ENCODE data around the gene CDH13.
A peak's percentile ranks its signal among the peaks of the same experiment; 100 is the strongest.

CDH13 gene

DNA sequence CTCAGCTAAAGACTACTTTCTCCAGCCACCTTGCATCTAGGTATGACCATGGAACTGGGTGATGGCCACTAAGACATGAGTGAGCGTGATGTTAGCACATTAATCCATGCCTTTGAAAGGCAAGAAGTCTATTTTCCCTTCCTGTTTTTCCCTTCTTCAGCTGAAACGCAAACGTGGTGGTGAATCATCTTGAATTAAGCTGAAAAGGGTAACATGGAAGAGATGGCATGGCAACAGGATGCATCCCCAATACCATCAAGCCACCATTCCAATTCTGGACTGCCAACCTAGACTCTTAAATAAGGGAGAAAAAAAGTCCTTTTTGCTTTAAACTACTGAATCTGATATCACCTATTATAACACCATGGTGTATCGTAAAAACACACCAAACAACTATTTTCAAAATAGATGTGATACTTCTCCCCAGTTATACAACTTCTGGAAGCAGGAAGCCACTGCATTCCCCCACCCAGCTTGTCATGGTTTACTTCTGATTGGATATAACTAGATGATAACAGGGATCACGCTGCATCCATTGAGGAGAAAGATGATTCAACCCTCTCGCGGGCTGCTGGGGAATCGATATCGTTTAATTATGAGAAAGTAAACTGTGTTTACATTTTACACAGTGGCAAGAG lies 368.6 kb downstream of the CDH13 start:
- no peak for DNase-seq (ENCODE audit: low read depth)
- TF ChIP-seq, protein P1, sequence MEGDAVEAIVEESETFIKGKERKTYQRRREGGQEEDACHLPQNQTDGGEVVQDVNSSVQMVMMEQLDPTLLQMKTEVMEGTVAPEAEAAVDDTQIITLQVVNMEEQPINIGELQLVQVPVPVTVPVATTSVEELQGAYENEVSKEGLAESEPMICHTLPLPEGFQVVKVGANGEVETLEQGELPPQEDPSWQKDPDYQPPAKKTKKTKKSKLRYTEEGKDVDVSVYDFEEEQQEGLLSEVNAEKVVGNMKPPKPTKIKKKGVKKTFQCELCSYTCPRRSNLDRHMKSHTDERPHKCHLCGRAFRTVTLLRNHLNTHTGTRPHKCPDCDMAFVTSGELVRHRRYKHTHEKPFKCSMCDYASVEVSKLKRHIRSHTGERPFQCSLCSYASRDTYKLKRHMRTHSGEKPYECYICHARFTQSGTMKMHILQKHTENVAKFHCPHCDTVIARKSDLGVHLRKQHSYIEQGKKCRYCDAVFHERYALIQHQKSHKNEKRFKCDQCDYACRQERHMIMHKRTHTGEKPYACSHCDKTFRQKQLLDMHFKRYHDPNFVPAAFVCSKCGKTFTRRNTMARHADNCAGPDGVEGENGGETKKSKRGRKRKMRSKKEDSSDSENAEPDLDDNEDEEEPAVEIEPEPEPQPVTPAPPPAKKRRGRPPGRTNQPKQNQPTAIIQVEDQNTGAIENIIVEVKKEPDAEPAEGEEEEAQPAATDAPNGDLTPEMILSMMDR (IDR thresholded peaks at IDR 0.05; ENCODE audit: control insufficient read depth, extremely low read depth, insufficient read depth) = no peak
- no peak overlapping the region for H3K4me3 ChIP-seq (ENCODE audit: low read depth, low read length)

GRCh38 chr16:82995924-82996441 lies 369.2 kb downstream of the CDH13 start:
- DNase-seq (ENCODE audit: low read depth) = peak; percentile 73
- TF ChIP-seq, protein P1 (IDR thresholded peaks at IDR 0.05; ENCODE audit: control insufficient read depth, extremely low read depth, insufficient read depth) = no peak
- no peak overlapping the region for H3K4me3 ChIP-seq (ENCODE audit: low read depth, low read length)

- DNase-seq (ENCODE audit: low read depth) = no peak
- no peak overlapping the region for H3K4me3 ChIP-seq (ENCODE audit: low read depth, low read length)
- TF ChIP-seq, protein P1 (IDR thresholded peaks at IDR 0.05; ENCODE audit: control insufficient read depth, extremely low read depth, insufficient read depth) = no peak
Measured at GRCh38 chr16:82996814-82997213, 370.0 kb downstream of the CDH13 start.

- no peak overlapping the region for H3K4me3 ChIP-seq (ENCODE audit: low read depth, low read length)
- no peak for DNase-seq (ENCODE audit: low read depth)
- TF ChIP-seq, protein P1 (IDR thresholded peaks at IDR 0.05; ENCODE audit: control insufficient read depth, extremely low read depth, insufficient read depth) = no peak
Measured at GRCh38 chr16:82999711-83000110, 372.9 kb downstream of the CDH13 start.

DNA sequence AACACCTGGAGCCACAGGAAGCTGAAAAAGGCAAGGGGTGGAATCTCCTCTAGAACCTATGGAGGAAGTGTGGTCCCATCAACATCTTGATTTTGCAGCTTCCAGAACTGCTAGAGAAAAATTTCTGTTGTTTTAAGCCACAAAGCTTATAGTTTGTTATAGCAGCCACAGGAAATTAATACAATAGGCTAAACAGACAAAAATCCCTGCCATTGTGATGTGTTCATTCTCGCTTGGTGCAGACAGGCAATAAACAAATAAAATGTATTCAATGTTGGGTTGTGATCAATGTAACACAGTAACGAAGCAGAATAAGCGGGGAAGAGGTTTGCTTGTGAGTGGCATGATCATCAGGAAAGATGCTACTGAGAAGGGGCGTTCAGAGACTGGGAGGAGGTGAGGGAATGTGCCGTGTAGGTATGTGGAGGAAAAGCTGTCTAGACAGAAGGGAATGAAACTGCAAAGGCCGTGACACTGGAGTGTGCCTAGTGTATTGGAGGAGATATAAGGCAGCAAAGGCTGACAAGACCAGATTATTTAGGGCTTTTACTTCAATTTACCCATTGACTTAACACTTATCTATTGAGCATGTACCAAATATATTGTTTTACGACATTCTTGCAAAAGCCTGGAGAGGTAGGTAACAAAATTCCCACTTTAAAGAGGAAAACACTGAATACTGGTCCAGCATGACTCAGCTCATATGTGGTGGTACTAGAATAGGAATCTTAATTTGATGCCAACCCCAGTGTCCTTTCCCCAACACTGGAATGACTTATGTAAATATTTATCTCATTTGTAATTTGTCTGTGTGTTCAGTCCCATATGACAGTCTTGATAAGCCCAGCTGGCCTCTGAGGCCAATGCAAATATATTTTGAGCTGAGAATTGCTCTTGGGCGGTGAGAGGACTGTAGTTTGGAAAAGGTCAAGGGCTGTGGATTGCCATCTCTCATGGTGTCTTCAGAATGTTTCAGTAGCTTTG lies 375.9 kb downstream of the CDH13 start:
- TF ChIP-seq, protein P1 (IDR thresholded peaks at IDR 0.05; ENCODE audit: control insufficient read depth, extremely low read depth, insufficient read depth) = no peak
- no peak overlapping the region for H3K4me3 ChIP-seq (ENCODE audit: low read depth, low read length)
- no peak for DNase-seq (ENCODE audit: low read depth)

GRCh38 chr16:83004868-83005652 lies 378.3 kb downstream of the CDH13 start:
- no peak for DNase-seq (ENCODE audit: low read depth)
- no peak overlapping the region for H3K4me3 ChIP-seq (ENCODE audit: low read depth, low read length)

More at GRCh38 chr16:83004868-83005652, 378.3 kb downstream of the CDH13 start:
- TF ChIP-seq, protein P1 (IDR thresholded peaks at IDR 0.05; ENCODE audit: control insufficient read depth, extremely low read depth, insufficient read depth) = no peak

Measured in LNCaP clone FGC (cell line).